Measurements from ENCODE around the gene LRRC75B. TPM values are rescaled to one million over a fixed set of nuclear protein-coding genes. Genes with fewer than 3 reads are reported as not detected.

Gene LRRC75B
- polyA plus RNA-seq, 1 donor from 2014 or later = 12.2 TPM

GRCh38 chr22:24590596-24591173 is 2.2 kb downstream of the LRRC75B start:
- Histone ChIP-seq H3K79me2 (replicated peaks; ENCODE audit: insufficient read depth, low read length) (no peaks in the 10 kb centered on the region), H3K36me3 (ENCODE audit: insufficient read depth, low read length) (no peaks in the 10 kb centered on the region), H3K4me2 (ENCODE audit: low read length) (no peak overlapping the region), H3K9me2 (ENCODE audit: insufficient read depth, low read length) (no peaks in the 10 kb centered on the region), H3K4me3 (ENCODE audit: low read length) (no peak overlapping the region), H3K9ac (ENCODE audit: low read length) (no peak overlapping the region), H4K20me1 (ENCODE audit: insufficient read depth) (no peaks in the 10 kb centered on the region), H2AFZ (ENCODE audit: low read depth, low read length) (no peak overlapping the region), H3K9me3 (ENCODE audit: low read length) (no peaks in the 10 kb centered on the region), H3K27me3 (ENCODE audit: insufficient read depth, low read depth, low read length) (no peaks in the 10 kb centered on the region), H3K27ac (ENCODE audit: low read length) (no peak overlapping the region), H3F3A (ENCODE audit: insufficient read depth, low read length, poor library complexity, severe bottlenecking) (no peaks in the 10 kb centered on the region)
- no peak for TF ChIP-seq TAF1 (IDR thresholded peaks at IDR 0.05; ENCODE audit: low read depth)
- no peak for TF ChIP-seq RAD21 (conservative IDR thresholded peaks at IDR 0.05)
- no peak for TF ChIP-seq MXI1 (conservative IDR thresholded peaks at IDR 0.05; ENCODE audit: poor library complexity, severe bottlenecking)
- no peak for TF ChIP-seq SMC3 (conservative IDR thresholded peaks at IDR 0.05; ENCODE audit: poor library complexity)
- TF ChIP-seq REST (IDR thresholded peaks at IDR 0.05; ENCODE audit: borderline replicate concordance) = no peak
- no peak for TF ChIP-seq EZH2 (IDR thresholded peaks at IDR 0.05; ENCODE audit: borderline replicate concordance, insufficient read depth, low read length, poor library complexity, severe bottlenecking)
- no peak for TF ChIP-seq POLR2AphosphoS5 (IDR thresholded peaks at IDR 0.05)
- TF ChIP-seq EP300 (conservative IDR thresholded peaks at IDR 0.05; ENCODE audit: poor library complexity, severe bottlenecking) = no peak

GRCh38 chr22:24589518-24590030 is 3.3 kb downstream of the LRRC75B start:
- Histone ChIP-seq H3K9me3 (ENCODE audit: low read length) (no peaks in the 10 kb centered on the region), H3K27ac (ENCODE audit: low read length) (no peak overlapping the region), H4K20me1 (ENCODE audit: insufficient read depth) (no peaks in the 10 kb centered on the region), H3K79me2 (replicated peaks; ENCODE audit: insufficient read depth, low read length) (no peaks in the 10 kb centered on the region), H3K27me3 (ENCODE audit: insufficient read depth, low read depth, low read length) (no peaks in the 10 kb centered on the region), H3K4me2 (ENCODE audit: low read length) (no peak overlapping the region), H3K9me2 (ENCODE audit: insufficient read depth, low read length) (no peaks in the 10 kb centered on the region), H3F3A (ENCODE audit: insufficient read depth, low read length, poor library complexity, severe bottlenecking) (no peaks in the 10 kb centered on the region), H3K9ac (ENCODE audit: low read length) (no peak overlapping the region), H3K4me3 (ENCODE audit: low read length) (no peak overlapping the region), H3K36me3 (ENCODE audit: insufficient read depth, low read length) (no peaks in the 10 kb centered on the region), H2AFZ (ENCODE audit: low read depth, low read length) (no peak overlapping the region)
- TF ChIP-seq SMC3 (conservative IDR thresholded peaks at IDR 0.05; ENCODE audit: poor library complexity) (no peak), RAD21 (conservative IDR thresholded peaks at IDR 0.05) (no peak), TAF1 (IDR thresholded peaks at IDR 0.05; ENCODE audit: low read depth) (no peak), EP300 (conservative IDR thresholded peaks at IDR 0.05; ENCODE audit: poor library complexity, severe bottlenecking) (no peak), POLR2AphosphoS5 (IDR thresholded peaks at IDR 0.05) (no peak), MXI1 (conservative IDR thresholded peaks at IDR 0.05; ENCODE audit: poor library complexity, severe bottlenecking) (no peak), REST (IDR thresholded peaks at IDR 0.05; ENCODE audit: borderline replicate concordance) (no peak), EZH2 (IDR thresholded peaks at IDR 0.05; ENCODE audit: borderline replicate concordance, insufficient read depth, low read length, poor library complexity, severe bottlenecking) (no peak)
- TF ChIP-seq, protein P1, sequence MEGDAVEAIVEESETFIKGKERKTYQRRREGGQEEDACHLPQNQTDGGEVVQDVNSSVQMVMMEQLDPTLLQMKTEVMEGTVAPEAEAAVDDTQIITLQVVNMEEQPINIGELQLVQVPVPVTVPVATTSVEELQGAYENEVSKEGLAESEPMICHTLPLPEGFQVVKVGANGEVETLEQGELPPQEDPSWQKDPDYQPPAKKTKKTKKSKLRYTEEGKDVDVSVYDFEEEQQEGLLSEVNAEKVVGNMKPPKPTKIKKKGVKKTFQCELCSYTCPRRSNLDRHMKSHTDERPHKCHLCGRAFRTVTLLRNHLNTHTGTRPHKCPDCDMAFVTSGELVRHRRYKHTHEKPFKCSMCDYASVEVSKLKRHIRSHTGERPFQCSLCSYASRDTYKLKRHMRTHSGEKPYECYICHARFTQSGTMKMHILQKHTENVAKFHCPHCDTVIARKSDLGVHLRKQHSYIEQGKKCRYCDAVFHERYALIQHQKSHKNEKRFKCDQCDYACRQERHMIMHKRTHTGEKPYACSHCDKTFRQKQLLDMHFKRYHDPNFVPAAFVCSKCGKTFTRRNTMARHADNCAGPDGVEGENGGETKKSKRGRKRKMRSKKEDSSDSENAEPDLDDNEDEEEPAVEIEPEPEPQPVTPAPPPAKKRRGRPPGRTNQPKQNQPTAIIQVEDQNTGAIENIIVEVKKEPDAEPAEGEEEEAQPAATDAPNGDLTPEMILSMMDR (IDR thresholded peaks at IDR 0.05; ENCODE audit: poor library complexity, severe bottlenecking) = no peak

Data from neural cell (in vitro differentiated cells).